ENCODE data around the gene HOXB1. TPM values are rescaled to one million over a fixed set of nuclear protein-coding genes. Genes with fewer than 3 reads are reported as not detected.

The HOXB1 gene
- total RNA-seq, 4 donors from 2014 or later = not detected

DNA sequence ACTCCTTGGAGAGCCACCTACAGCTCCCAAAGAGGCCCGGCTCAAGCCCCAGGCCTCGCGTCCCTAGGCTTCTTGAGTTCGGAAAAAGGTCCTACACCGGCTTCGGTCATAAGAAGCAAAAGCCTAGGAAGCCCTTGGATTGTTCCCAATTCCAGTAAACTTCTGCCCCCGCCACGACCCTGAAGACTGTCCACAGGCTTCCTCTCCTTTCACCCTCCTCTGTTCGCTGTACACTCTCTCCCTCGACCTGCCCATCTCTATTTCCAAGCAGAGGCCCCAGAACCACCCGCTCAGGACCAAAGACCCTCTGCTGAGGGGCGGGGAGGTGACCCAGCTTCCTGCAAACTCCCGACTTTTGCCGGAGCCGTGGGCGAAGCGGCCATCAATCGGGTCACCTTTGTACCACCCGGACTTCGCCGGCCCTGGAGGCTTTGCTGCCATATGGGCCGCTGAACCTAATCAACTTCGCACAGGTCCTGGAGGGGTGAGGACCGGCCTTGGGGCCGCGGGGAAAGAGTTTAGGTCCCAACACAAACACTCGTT is 11.4 kb upstream of the HOXB1 start:
- Histone ChIP-seq H3K4me1 (peaks cover 8 to 45% (median 32%) of the 10 kb centered on the region in 3 donors), H3K9me3 (no peaks in the 10 kb centered on the region), H3K27ac (peak overlapping the region; percentile 90 to 98 (median 96)), H3K4me3 (peak overlapping the region; percentile 73 to 81), H3K27me3 (no peaks in the 10 kb centered on the region), H3K36me3 (peaks cover 0 to 5% of the 10 kb centered on the region in 2 donors)
- no peak for TF ChIP-seq EP300 (IDR thresholded peaks at IDR 0.05)
- TF ChIP-seq POLR2A (IDR thresholded peaks at IDR 0.05) = no peak
- TF ChIP-seq, protein P1, sequence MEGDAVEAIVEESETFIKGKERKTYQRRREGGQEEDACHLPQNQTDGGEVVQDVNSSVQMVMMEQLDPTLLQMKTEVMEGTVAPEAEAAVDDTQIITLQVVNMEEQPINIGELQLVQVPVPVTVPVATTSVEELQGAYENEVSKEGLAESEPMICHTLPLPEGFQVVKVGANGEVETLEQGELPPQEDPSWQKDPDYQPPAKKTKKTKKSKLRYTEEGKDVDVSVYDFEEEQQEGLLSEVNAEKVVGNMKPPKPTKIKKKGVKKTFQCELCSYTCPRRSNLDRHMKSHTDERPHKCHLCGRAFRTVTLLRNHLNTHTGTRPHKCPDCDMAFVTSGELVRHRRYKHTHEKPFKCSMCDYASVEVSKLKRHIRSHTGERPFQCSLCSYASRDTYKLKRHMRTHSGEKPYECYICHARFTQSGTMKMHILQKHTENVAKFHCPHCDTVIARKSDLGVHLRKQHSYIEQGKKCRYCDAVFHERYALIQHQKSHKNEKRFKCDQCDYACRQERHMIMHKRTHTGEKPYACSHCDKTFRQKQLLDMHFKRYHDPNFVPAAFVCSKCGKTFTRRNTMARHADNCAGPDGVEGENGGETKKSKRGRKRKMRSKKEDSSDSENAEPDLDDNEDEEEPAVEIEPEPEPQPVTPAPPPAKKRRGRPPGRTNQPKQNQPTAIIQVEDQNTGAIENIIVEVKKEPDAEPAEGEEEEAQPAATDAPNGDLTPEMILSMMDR (IDR thresholded peaks at IDR 0.05) = no peak
- TF ChIP-seq POLR2AphosphoS5 (IDR thresholded peaks at IDR 0.05) = no peak
- ATAC-seq = no peak
- 7% methylated on average over 6 to 13 of the region's 27 CpGs for whole genome bisulfite sequencing, 2 donors (ENCODE audit: low coverage in 1 of 2)

DNA sequence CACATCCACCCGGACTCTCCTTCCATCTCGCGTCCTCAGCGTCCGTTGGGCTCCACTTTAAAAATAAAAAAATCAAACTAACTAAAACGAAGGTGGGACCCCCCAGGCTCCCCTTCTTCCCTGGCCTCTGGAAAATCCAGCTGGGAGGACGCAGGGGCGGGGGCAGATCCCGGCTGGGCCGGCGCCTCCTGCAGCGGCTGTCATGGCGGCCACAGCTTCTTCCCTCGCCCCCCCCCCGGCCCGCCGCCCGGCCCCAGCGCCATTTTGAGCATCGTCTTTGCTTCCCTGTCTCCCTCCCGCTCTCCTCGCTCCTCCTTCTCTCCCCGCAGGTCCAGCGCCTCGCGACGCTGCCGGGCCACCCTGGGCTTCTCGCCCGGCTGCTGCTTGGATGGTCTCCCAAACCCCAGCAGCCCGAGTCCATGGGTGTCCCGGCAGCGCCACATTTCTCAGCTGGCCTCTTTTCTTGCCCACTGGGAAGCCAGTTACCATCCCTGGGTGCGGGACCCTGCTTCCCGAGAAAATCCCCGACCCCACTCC is 10.8 kb upstream of the HOXB1 start:
- H3K27ac ChIP-seq = peak overlapping the region; percentile 90 to 98 (median 96)
- peaks cover 0 to 5% of the 10 kb centered on the region in 2 donors for H3K36me3 ChIP-seq
- no peaks in the 10 kb centered on the region for H3K9me3 ChIP-seq
- H3K4me3 ChIP-seq = peak overlapping the region; percentile 73 to 81
- H3K4me1 ChIP-seq = peaks cover 8 to 40% (median 27%) of the 10 kb centered on the region in 3 donors
- peak; percentile 75 for ATAC-seq
- TF ChIP-seq EP300 (IDR thresholded peaks at IDR 0.05) = no peak
- TF ChIP-seq POLR2AphosphoS5 (IDR thresholded peaks at IDR 0.05) = peak; percentile 70
- TF ChIP-seq POLR2A (IDR thresholded peaks at IDR 0.05) = peak; percentile 49 to 62
- H3K27me3 ChIP-seq = no peaks in the 10 kb centered on the region
- WGBS, 2 donors (ENCODE audit: low coverage in 1 of 2) = 0% methylated on average over 10 to 25 of the region's 36 CpGs

DNA sequence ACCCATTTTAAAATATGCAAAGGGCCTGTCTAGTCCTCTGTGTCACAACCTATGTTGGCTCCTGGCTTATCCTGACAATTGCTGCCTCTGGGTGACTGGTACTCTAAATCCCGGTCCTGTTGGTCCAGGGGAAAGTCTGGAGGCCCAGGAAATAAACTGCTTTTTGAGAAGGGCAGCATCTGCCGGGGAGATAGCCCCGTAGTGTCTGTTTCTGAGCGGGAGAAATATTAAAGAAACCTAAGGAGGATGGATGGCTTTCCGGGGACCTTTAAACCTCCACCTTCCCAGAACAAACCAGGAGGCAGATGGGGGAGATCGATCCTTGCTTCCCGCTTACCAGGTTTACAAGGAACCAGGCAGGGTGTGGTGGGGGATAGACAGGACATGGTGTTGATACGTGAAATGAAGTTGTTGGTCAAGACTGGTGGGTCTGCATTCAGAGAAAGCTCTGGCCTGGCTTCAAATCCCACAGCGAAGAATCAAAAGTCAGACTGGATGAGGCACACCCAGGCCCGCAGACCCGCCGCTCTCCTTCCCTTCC is 10.3 kb upstream of the HOXB1 start:
- WGBS, 2 donors (ENCODE audit: low coverage in 1 of 2) = 0 to 16% methylated on average over 7 to 11 of the region's 12 CpGs
- no peak for ATAC-seq
- no peaks in the 10 kb centered on the region for H3K27me3 ChIP-seq
- H3K27ac ChIP-seq = peak overlapping the region; percentile 90 to 98 (median 96)
- TF ChIP-seq, protein P1 (IDR thresholded peaks at IDR 0.05) = no peak
- TF ChIP-seq POLR2A (IDR thresholded peaks at IDR 0.05) (no peak), EP300 (IDR thresholded peaks at IDR 0.05) (no peak)
- peaks cover 8 to 34% (median 22%) of the 10 kb centered on the region in 3 donors for H3K4me1 ChIP-seq
- peak overlapping the region; percentile 73 to 81 for H3K4me3 ChIP-seq
- H3K9me3 ChIP-seq = no peaks in the 10 kb centered on the region
- H3K36me3 ChIP-seq = peaks cover 0 to 5% of the 10 kb centered on the region in 2 donors

DNA sequence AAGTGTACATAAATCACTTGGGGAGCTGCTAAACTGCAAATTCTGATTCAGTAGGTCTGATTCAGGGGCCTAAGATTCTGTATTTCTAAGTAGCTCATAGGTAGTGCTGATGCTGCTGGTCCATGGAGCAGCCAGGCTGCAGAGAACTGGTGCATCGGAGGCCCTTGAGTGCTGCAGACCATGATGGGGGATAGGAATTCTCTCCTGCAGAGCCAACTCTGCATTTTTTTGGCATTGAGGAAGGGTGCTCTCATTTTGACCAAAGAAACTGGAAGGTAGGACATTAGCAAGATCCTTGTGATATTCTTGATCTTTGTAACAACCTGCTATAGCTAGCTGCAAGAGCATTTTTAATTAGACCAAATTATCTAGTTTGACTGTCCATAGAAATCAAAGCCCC is 9.4 kb upstream of the HOXB1 start:
- TF ChIP-seq, protein P1 (IDR thresholded peaks at IDR 0.05) = no peak
- TF ChIP-seq EP300 (IDR thresholded peaks at IDR 0.05) (no peak), POLR2A (IDR thresholded peaks at IDR 0.05) (no peak), POLR2AphosphoS5 (IDR thresholded peaks at IDR 0.05) (no peak)
- H3K27me3 ChIP-seq = no peaks in the 10 kb centered on the region
- ATAC-seq = no peak
- peak overlapping the region in 3 of 4 donors; percentile 96 to 98 (median 97) for H3K27ac ChIP-seq
- H3K4me1 ChIP-seq = peaks cover 3 to 25% (median 13%) of the 10 kb centered on the region in 3 donors
- H3K36me3 ChIP-seq = peaks cover 0 to 5% of the 10 kb centered on the region in 2 donors
- no peaks in the 10 kb centered on the region for H3K9me3 ChIP-seq
- WGBS, 2 donors (ENCODE audit: low coverage in 1 of 2) = 80% methylated on average over 1 of the region's 1 CpG; no CpG with 5 or more reads in 1 of the 2 donors
- no peak overlapping the region for H3K4me3 ChIP-seq

DNA sequence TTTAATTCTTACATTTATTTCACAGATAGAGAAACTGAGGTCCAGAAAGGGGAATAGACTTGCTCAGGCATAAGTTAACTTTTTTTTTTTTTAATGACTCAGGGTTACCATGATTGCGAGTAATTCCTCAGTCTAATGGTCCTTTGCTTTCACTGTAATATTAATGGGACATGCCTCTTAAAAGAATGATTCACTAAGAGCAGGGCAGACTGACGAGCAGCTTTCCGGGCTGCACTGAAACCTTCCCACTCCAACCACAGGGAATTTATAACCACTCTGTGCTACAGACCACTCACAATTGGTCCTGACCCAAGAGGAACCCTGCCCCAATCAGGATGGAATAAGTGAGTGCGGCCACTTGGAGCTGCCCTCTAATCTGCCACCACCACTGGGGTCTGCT is 8.4 kb upstream of the HOXB1 start:
- H3K27ac ChIP-seq = peak overlapping the region in 3 of 4 donors; percentile 96 to 98 (median 97)
- TF ChIP-seq, protein P1 (IDR thresholded peaks at IDR 0.05) = no peak
- TF ChIP-seq POLR2AphosphoS5 (IDR thresholded peaks at IDR 0.05) = no peak
- no peak for TF ChIP-seq EP300 (IDR thresholded peaks at IDR 0.05)
- TF ChIP-seq POLR2A (IDR thresholded peaks at IDR 0.05) = no peak
- no peak for ATAC-seq
- peaks cover 0 to 5% of the 10 kb centered on the region in 2 donors for H3K36me3 ChIP-seq
- H3K9me3 ChIP-seq = no peaks in the 10 kb centered on the region
- H3K4me3 ChIP-seq = no peak overlapping the region
- H3K27me3 ChIP-seq = no peaks in the 10 kb centered on the region
- peaks cover 0 to 18% (median 8%) of the 10 kb centered on the region in 3 donors for H3K4me1 ChIP-seq
- WGBS, 2 donors (ENCODE audit: low coverage in 1 of 2) = 55 to 76% methylated on average over 2 to 3 of the region's 4 CpGs
